Calu3 (cell line): Measurements from ENCODE around the gene SOX15. TPM values are rescaled to one million over a fixed set of nuclear protein-coding genes. Genes with fewer than 3 reads are reported as not detected.

Experiments used
- BruUV-seq: library from RNA; stranded (reverse); fragments of 400-500 nt; replicated peaks from 2 replicates; lab custom pipeline; 2021; lab: Mats Ljungman, UMichigan
- CTCF ChIA-PET: fragments of 300-600 bp; sonication (Branson Sonifier 250); formaldehyde crosslinking; loops from one replicate; lab custom pipeline; 2022; ENCODE audit warnings: antibody characterized with exemption; lab: Charles Lee
- DNase-seq: peaks from one replicate; pipeline ENCODE4 v3.0.0; 2022
- H3K27ac Mint-ChIP-seq: one replicate; pipeline ENCODE4 v1.8.0; 2022; ENCODE audit warnings: mixed read lengths; ENCODE audit not compliant: unreplicated experiment
- H3K27me3 Mint-ChIP-seq: one replicate; pipeline ENCODE4 v1.8.0; 2022; ENCODE audit warnings: mixed read lengths; ENCODE audit not compliant: unreplicated experiment
- H3K36me3 Mint-ChIP-seq: one replicate; pipeline ENCODE4 v1.8.0; 2022; ENCODE audit warnings: mild to moderate bottlenecking, moderate library complexity, mixed read lengths; ENCODE audit not compliant: insufficient read depth, unreplicated experiment
- H3K4me1 Mint-ChIP-seq: one replicate; pipeline ENCODE4 v1.8.0; 2022; ENCODE audit warnings: mild to moderate bottlenecking, low read depth, mixed read lengths; ENCODE audit not compliant: unreplicated experiment
- H3K4me3 Mint-ChIP-seq: one replicate; pipeline ENCODE4 v1.8.0; 2022; ENCODE audit warnings: mild to moderate bottlenecking, low read depth, moderate library complexity, mixed read lengths; ENCODE audit not compliant: unreplicated experiment
- H3K9me3 Mint-ChIP-seq: one replicate; pipeline ENCODE4 v1.8.0; 2022; ENCODE audit warnings: low read depth, mixed read lengths; ENCODE audit not compliant: unreplicated experiment
- intact Hi-C: fragments of 100-400 bp; cut with micrococcal nuclease; formaldehyde crosslinking; loops from one replicate; pipeline ENCODE4 v1.10.0; 2022; ENCODE audit not compliant: unreplicated experiment
- total RNA-seq: library from RNA; stranded (reverse); gene quantifications from 2 replicates; pipeline ENCODE4 v1.2.3, GENCODE V29; 2022
- TF ChIP-seq, protein P1 (sequence below): fragments of 200-600 bp; IDR thresholded peaks from one replicate; pipeline ENCODE4 v1.8.0; 2022; ENCODE audit warnings: antibody characterized with exemption; ENCODE audit not compliant: unreplicated experiment

SOX15 gene
- total RNA-seq, 1 experiment from 2014 or later, result not detected

DNA sequence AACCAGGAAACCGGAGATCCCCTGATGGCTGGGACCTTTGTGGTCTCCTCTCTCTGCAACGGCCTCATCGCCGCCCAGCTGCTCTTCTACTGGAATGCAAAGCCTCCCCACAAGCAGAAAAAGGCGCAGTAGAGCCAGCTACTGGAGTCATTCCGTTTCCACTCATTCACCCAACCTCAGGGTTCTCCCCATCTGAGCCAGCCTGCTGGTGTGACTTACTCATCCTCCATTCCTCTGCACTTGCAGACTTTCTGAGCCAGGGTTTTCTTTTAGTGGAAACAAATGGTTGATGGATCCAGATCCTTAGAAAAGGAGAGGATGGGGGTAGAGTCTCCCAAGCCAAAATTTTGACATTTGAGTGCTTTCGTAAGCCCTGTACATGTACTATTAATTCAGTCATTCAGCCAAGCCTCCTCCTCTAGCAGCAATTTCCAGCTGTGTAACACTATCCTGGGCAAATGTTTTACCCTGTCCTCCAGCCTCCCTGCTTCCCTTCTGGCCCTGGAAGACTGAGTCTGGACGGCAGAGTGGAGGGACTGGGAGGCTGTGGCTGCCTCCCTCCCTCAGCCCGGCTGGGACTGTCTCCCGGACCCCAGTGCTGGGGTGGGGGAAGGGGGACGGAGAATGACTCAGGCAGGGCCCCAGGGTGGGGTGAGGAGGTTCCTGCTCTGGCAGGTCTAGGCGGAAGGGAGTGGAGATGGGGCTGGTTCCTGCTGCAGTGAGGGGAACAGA lies 2.3 kb downstream of the SOX15 start:
- no peak overlapping the region for H3K4me3 Mint-ChIP-seq
- H3K27me3 Mint-ChIP-seq, result no peaks in the 10 kb centered on the region
- peaks cover 54% of the 10 kb centered on the region for H3K36me3 Mint-ChIP-seq
- no peaks in the 10 kb centered on the region for H3K9me3 Mint-ChIP-seq
- CTCF ChIA-PET, result interaction anchor here (0.6 kb wide), 2 partner anchors 100 to 130 kb away, joined by 3 read pairs; partner anchors contain the start of genes DNAH2 and WRAP53
- intact Hi-C loops, result no loop called here
- no peak for DNase-seq
- no peak overlapping the region for H3K27ac Mint-ChIP-seq
- TF ChIP-seq, protein P1, sequence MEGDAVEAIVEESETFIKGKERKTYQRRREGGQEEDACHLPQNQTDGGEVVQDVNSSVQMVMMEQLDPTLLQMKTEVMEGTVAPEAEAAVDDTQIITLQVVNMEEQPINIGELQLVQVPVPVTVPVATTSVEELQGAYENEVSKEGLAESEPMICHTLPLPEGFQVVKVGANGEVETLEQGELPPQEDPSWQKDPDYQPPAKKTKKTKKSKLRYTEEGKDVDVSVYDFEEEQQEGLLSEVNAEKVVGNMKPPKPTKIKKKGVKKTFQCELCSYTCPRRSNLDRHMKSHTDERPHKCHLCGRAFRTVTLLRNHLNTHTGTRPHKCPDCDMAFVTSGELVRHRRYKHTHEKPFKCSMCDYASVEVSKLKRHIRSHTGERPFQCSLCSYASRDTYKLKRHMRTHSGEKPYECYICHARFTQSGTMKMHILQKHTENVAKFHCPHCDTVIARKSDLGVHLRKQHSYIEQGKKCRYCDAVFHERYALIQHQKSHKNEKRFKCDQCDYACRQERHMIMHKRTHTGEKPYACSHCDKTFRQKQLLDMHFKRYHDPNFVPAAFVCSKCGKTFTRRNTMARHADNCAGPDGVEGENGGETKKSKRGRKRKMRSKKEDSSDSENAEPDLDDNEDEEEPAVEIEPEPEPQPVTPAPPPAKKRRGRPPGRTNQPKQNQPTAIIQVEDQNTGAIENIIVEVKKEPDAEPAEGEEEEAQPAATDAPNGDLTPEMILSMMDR, result no peak
- no TSS peak for BruUV-seq
- H3K4me1 Mint-ChIP-seq, result no peaks in the 10 kb centered on the region

DNA sequence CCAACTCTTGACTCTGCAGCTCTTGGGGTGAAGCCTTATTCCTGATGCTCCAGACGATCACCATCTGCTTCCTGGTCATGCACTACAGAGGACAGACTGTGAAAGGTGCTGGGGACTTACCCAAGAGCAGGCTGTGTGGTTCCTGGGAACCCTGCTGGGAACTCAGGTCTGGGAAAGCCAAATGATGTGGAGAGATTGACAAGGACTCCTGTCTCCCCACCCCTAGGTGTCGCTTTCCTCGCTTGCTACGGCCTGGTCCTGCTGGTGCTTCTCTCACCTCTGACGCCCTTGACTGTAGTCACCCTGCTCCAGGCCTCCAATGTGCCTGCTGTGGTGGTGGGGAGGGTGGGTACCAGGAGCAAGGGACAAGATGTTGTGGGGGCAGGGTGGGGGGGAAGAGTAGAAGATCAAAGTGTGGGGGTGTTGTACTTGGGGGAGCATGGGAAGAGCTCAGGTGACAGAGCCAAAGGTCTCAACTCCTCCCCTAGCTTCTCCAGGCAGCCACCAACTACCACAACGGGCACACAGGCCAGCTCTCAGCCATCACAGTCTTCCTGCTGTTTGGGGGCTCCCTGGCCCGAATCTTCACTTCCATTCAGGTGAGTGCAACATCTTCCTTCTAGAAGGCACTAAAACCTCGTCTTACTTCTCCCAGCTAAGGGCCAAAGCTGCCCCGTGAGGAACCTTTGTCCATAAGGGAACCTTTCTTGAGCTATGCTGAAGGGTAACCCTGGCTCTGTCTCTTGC lies 3.0 kb downstream of the SOX15 start:
- Mint-ChIP-seq H3K27me3 (no peaks in the 10 kb centered on the region), H3K4me1 (no peaks in the 10 kb centered on the region), H3K27ac (no peak overlapping the region), H3K4me3 (no peak overlapping the region), H3K9me3 (no peaks in the 10 kb centered on the region), H3K36me3 (peaks cover 61% of the 10 kb centered on the region)
- peak; percentile 61 for DNase-seq
- TF ChIP-seq, protein P1, result peak; percentile 22
- CTCF ChIA-PET, result interaction anchor here (0.6 kb wide), 2 partner anchors 101 to 130 kb away, joined by 3 read pairs; partner anchors contain the start of genes DNAH2 and WRAP53
- BruUV-seq, result no TSS peak
- intact Hi-C loops, result no loop called here

DNA sequence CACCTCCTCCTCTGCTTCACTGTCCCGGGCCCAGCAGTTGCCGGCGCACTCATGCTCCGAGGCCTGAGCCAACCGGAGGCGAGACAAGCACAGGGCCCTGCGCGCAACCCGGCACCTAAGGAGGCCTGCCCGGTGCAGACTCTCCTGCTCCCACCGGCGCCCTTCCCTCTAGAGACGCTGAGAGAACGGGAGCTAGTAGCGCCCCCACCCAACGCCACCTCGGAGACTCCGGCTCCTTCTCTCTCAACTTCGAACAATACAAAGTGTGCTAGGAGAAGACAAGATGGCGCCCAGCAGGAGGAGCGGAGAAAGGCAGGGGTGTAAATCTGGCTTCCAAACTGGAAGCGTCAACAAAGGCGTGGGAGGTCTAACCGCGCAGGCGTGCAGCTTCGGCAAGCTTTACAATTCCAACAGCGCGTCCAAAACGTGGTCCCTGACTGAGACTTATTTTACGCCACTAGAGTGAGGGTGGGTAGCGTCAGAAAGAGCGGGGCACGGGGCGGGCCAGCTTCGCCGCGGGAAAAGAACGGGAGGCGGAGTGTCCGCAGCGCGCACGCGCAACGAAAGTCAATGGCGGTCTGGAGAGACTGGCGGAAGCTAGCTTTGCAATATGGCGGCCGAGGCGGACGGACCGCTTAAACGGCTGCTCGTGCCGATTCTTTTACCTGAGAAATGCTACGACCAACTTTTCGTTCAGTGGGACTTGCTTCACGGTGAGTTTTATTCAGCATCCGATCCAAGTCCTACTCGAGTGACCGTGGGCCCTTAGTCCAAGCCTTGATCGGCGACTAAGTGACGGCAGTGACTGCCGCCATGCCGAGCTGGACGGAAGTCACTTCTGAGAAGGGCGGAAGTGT lies 6.4 kb downstream of the SOX15 start, which contains the start of gene MPDU1:
Gene MPDU1, plus strand, starts transcription at position 600 of the 857 bp plus-strand sequence. Its CDS starts 11 bp downstream, at position 611.
- TF ChIP-seq, protein P1, result no peak
- BruUV-seq, result TSS peak; percentile 84
- intact Hi-C loops, result no loop called here

More for the DNA sequence above, 6.4 kb downstream of the SOX15 start, which contains the start of gene MPDU1:
- peak within 1 kb of the TSS; percentile 99 for H3K27ac Mint-ChIP-seq
- peak; percentile 90 for DNase-seq
- CTCF ChIA-PET, result interaction anchor here (2.2 kb wide), 1 partner anchor 104 kb away, joined by 12 read pairs; the partner anchor contains the start of genes TP53 and WRAP53
- H3K9me3 Mint-ChIP-seq, result no peaks in the 10 kb centered on the region
- peaks cover 28% of the 10 kb centered on the region for H3K4me1 Mint-ChIP-seq
- no peaks in the 10 kb centered on the region for H3K27me3 Mint-ChIP-seq
- peaks cover 77% of the 10 kb centered on the region for H3K36me3 Mint-ChIP-seq
- peak within 1 kb of the TSS; percentile 84 for H3K4me3 Mint-ChIP-seq
